Putamen (tissue), 1 donor: Measurements from ENCODE around the gene TP53RK.
A peak's percentile ranks its signal among the peaks of the same experiment; 100 is the strongest.
"Not testable (repeated sequence)": the region's sequence is repeated elsewhere in the genome, so short reads cannot be mapped to it uniquely, and the experiment has no call there.

ENCODE experiments used
- DNase-seq: peaks from one replicate; pipeline ENCODE4 v3.0.0-alpha.2; 2016; ENCODE audit warnings: low spot score

Gene TP53RK

DNA sequence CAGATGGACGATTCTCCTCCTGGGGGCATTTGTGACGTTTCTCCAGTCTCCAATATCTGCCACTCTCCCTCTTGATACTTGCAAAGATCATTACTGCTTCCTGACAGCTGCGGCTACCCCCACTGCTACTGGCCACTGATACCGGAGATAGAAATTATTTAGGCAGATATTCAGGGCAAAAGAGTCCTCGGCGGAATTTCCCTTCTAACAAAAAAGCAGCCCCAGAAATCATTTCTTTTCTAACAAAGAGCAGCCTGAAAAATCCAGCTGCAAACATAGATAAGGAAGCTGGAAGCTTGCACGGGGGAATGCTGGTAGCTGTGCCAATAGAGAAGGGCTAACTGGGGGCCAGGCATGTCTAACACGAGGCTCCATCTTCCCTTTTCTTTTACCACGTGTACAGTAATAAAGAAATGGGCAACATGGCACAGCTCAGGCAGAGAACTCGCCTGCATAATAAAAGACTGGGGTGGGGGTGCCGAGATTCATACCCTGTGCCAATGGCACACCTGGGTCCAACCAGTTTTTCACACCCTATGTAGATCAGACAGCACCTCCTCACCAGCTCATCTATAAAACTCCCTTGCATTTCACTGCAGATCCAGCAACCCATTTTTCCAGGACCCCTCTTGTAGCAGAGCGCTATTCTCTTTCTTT lies 6.1 kb downstream of the TP53RK start:
- no peak for DNase-seq

DNA sequence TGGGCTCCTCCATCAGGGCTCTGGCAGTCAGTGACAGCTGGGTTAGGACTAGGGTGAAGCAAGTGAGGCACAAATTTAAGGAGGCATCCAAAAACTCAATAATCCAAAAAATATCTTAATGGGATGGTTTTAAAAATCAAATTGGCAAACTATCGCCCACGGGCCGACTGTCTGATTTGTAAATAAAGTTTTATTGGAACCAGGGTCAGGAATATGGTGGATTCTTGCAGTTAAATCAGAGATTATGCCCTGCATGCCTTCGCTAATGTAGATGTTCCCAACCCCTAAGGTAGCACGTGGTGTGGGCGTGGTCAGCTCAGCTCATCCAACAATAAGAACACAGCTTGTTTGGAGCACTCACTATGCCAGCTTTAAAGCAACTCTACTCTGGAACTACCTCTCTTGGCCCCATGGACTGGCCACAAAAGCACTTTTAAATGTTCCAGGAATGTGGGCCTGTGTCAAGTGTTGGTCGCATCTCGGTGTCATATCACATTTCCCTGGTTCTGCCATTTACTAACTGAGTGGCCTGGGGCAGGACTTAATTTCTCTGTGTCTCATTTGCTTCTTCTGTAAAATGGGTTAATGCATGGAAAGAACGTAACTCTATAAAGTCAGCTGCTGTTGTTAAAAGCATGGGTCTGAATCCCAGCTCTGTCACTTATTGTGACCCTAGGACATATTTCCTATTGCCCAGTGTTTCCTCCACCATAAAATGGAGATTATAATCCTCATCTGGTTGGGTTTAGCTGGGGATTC lies 7.0 kb downstream of the TP53RK start:
- DNase-seq = no peak

DNA sequence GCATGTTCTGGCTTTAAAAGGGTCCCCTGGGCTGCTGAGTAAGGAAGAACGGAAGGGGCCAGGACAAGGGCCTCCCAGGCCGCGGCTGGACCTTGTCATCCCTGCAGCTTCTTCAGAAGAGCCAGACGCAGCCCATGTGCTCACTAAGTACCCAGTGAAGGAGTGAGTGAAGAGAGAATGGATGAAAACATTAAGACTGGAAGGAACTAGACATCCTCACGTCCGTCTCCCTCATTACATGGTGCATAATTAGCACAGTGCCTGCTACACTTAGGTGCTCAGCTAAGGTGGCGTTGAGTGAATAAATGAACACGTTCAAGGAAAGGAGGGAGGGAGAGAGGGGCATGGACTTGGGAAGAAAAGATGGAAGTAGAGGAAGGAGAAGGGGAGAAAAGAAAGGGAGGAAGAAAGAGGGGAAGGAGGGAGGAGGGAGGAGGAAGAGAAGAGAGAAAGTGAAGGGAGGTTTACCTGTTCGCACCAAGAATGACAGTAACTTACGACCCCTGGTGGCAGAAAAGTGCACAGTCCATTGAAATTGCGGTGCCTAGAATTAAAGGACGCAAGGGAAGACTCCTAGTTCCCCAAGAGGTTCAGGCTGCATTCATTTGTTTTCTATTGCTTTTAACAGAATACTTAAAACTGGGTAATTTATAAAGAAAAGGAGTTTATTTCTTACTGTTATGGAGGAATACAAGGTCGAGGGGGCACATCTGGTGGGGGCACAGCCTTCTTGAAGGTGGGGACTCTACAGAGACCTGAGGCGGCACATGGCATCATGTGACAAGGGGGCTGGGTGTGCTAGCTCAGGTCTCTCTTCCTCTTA lies 8.0 kb downstream of the TP53RK start:
- peak; percentile 65 for DNase-seq

DNA sequence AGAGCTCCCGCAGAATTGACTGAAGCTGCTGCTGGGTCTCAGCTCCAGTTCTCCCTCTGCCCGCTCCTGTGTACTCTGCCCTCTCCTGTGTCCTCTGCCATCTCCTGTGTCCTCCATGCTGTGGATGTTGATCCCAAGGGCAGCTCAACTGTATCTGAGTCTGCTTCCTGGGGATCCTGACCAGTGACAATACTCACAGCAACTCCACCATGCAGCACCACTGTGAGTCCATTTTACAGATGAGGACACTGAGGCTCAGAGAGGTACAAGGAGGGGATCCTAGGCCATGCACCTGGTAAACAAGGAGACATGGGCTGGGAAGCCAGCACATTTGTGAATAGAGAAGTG lies 8.6 kb downstream of the TP53RK start:
- DNase-seq = no peak

DNA sequence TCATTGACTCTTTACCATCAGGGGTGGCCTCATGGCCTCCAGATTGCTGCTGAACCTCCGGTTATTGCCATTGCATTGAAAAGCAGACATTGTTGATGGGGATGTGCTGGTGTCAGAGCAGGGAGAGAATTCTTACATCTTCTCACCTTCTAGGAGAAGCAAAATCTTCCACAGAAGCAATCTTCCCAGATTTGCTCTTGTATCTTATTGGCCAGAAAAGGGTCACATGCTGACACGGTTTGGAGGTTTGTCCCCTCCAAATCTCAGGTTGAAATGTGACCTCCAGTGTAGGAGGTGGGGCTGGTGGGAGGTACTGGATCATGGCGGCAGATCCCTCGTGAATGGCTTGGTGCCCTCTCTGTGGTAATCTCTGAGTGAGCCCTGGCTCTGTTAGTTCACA lies 10.7 kb downstream of the TP53RK start:
- DNase-seq = no peak

DNA sequence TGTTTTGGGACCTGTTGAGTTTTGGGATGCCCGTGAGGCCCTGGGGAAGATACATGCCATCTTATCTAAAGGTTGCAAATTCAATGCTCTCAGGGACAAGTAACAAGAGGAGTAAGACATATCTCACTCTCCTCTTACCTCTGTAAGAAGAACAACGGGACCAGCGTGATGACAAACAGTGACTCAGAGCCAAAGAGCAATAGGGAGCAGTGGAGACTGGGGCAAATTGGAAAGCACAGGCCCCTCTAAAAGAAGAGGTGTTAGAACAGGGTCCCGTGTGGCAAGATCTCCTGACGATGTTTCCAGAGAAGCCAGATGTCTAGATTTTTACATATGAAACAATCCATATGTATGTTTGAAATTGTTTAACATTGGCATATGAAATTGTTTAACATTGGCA lies 11.6 kb downstream of the TP53RK start:
- no peak for DNase-seq

DNA sequence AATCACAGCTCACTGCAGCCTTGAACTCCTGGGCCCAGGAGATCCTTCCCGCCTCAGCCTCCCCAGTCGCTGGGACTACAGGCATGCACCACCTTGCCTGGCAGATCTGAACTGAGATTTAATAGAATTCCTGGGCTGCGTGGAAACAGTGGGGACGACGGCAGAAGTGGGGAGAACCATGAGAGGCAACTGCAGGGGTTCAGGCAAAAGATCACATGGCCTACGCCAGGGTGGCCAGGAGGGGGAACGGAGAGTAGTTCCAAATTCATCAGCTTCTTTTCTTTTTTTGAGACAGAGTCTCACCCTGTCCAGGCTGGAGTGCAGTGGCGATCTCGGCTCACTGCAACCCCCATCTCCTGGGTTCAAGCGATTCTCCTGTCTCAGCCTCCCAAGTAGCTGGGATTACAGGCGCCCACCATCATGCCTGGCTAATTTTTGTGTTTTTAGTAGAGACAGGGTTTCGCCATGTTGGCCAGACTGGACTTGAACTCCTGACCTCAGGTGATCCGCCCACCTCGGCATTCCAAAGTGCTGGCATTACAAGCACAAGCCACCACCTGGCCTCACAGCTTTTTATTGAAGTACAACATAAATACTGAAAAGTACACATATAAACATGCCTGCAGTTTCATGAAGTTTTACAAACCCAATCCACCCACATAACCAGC lies 12.5 kb downstream of the TP53RK start:
- DNase-seq = not testable (repeated sequence)

DNA sequence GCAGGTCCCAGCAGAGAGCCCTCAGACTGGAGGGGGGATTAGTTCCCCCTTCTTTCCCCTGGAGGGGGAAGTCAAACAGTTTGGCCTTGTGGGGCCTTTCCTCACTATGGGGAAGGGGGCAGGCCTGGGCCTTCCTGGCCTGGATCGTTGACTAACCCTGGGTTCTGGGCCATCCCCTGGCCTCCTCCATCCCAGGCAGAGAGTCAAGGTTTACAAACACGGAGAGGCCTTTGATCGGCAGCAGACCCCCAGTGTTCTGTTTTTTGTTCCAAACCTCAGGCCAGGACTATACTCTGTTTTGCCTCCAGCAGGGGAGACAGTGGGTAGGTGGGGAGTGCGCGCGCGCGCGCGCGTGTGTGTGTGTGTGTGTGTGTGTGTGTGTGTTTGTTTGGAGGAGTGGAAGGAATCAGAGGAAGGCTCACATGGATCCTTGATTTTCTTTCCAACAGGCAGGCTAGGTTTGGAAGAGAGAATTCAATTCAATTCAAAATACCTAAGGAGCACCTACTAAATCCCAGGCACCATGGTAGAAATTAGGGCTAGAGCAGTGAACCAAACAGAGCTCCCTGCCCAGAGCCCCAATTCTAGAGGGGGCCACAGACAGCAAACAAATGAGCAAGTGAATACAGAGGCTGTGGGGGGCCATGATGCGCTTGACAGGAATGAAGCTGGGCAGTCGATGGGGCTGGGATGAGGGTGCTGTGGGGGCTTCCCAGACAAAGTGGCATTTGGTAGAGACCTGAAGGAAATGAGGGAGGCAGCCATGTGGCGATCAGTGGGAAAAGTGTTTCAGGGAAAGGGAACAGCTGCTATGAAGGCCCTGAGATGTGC lies 14.8 kb downstream of the TP53RK start:
- DNase-seq = no peak

DNA sequence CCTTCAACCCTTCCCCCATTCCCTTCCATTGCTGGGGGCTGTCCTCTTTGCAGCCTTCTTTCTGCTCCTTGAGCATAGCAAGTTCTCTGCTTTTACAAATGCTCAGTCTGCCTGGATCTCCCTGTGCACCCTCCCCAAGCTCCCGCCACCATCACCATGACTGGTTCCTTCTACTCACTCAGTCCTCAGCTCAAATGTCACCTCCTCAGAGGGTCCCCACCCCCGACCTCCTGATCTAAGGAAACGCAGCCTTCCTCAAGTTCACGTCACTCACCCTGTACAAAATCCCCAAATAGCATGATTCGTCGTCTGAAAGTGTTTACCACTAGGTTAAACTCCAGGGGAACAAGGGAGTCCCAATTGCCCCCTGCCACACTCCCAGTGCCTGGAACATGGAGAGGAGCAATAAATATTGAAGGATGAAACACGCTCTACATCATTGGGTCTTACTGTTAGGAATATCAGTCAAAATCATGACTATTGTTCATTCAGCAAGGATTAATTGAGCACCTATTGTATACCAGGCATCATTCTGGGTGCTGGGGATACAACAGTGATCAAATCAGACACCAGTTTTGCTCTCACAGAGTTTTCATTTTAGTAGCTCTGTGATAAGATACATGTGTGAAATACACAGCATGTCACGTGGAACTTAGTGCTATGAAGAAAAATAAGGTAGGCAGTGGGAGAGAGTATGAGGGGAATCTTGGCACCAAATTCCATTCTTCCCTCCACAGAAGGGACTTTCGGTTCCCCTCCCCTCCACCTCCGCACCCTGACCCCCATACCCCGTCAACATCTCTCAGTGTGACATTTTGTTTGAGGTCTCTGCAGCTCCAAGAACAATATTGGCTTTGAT lies 15.6 kb downstream of the TP53RK start:
- DNase-seq = no peak

DNA sequence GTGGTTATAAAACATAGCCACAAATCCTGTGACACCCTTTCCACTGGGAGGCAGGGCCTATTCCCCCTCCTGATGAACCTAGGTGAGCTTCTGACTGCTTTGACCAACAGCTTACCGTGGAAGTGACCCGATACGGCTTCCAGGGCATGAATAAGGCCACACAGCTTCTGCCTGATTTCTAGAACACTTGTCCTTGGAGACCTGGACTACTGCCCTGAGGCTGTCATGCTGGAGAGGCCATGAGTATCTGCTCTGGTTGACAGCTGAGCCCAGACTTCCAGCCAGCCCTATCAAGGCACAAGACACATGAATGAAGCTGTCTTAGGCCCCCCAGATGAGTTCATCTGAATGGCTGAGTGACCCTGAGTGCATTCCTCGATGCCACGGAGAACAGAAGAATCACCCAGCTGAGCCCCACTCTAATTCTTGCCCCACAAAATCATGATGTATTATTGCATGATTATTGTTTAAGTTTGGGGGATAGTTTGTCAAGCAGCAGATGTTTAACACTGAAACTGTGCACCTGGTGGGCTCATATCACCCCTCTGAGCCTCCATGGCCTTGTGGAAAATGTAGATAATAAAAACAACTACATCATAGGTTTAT lies 16.6 kb downstream of the TP53RK start:
- no peak for DNase-seq

DNA sequence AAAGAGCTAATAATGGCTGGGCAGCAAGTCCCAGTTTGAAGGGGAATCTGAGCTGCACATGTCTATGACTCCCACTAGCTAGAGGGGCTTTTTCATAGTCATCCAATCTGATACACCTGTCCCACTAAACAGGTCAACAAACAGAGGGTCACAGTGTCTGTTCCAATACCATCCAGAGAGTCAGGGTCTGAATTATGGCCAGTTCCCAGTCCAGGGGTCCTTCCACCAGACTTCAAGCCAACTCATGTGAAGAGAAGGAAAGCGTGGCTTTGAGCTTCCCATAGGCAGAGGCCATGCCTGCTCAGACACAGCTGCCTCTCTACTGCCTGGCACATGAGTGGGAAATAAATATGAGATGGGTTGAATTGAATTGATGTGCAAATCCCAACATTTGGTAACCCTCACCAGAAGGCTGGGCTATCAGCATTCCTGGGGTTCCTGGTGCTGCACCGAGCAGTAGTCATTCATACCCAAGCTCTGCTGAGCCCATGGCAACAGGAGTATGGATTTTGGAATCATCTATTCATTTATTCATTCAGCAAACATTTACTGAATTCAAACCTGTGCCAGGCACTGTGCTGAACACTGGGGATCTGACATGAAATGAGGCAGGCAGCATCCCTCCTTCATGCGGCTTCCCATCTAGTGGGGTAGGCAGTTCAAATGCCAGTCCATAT lies 17.2 kb downstream of the TP53RK start:
- DNase-seq = no peak

DNA sequence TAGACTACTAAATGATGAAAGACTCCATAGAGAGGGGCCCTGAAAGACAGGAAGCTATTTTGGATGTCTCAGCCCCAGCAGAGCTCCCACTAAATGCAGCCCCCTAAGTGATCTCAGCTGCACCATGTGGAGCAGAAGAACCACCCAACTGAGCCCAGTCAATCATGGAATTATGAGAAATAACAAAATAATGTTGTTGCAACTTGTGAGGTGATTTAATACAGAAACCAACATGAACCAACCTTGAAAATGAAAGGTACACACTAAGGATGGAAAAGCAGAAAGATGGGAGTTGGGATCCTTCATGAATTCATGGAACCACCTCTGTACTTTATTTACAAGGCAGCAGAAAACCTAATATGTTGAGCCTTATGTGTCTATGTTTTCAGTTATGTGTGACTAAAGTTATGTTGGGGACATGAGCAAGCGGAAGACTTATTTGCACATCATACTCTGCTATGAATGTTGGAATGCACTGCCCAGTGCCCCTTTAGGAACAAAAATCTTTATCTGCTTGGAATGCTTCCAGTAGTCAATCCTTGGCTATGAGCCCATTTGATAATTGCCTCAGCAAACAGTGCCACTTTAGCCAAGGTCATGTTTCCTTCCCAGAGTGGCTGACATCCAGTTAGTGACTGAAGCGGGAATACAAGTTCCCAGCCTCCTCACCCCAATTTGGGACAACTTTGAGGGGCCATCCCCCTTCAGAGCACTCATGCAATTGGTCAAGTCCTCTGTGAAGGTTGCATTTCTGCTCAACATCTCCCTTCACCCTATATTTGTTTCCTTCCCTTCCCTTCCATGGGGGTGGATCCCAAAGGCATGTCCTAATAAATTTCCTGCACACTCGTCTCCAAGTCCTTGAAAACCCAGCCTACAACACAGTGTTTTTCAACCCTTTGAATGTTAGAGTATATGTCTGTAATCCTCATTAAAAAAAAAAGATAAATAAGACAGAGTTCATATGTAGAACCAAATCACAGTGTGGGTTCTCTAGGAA lies 18.4 kb downstream of the TP53RK start:
- no peak for DNase-seq

DNA sequence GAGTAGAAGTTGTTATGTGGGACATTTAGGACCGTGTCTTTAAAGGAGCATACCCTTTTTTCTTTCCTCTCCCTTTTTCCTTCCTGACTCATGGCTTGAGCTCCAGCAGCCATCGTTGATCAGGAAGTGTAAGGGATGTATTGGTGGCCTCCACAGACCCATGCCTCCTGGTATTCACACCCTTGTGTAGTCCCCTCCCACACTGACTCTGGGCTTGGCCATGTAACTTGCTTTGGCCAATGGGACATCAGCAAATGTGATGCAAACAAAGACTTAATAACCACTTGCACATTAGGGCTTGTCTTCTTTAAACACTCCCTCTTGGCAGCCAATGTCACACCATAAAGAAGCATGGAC lies 19.0 kb downstream of the TP53RK start:
- DNase-seq = no peak

DNA sequence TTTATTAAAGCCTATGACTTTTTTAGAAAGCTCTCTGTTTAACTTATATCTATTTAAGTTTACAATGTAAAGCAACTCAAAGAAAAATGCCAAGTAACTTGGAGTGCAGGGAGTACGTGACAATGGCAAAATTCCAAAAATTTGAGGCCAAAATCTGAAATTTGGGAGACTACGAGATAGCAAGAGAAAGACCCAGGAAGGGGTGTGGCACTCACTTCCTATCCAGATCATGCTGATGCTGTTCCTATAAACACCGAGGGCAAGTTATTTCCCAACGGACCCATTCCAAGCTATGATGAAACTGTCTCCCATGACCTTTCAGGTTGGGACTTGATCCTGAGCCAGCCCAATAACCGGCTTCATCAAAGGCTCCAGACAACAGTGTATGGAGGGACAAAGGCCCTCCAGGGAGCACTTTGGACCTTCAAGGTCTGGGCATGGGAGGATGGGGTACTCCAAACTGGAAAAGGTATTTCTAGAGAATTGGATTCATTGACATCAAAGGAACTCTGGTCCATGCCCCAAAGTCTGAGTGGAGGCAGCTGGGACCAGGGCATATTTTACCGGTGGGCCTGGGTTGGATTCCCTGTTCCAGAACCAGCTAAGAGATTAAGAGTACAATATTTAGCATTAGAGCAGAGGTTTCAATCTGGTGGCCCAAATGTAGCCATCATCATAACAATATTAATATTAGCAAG lies 22.3 kb downstream of the TP53RK start:
- DNase-seq = no peak

DNA sequence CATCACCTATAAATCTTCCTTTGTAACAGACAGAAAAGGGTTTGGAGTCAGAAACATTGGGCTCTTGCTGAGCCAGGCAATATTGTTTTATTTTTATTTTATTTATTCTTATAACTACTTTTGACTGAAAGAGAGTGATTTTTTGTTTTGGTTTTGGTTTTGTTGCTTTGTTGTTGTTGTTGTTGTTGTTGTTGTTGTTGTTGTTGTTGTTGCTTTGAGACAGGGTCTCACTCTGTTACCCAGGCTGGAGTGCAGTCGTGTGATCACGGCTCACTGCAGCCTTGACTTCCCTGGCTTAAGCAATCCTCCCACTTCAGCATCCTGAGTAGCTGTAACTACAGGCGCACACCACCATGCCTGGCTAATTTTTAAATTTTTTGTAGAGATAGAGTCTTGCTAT lies 22.9 kb downstream of the TP53RK start:
- DNase-seq = no peak

DNA sequence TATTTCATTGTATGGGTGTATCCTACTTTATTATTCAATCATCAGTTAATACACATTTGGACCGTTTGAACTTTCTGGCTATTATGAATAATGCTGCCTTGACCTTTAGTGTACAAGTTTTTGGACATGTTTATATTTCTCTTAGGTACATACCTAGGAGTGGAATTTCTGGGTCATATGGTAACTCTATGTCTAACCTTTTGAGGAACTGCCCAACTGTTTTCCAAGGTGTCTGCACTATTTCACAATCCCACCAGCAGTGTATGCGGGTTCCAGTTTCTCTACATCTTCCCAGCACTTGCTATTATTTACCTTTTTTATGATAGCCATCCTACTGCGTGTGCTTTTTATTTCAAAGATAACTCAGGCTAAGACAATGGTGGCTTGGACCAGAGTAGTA lies 23.6 kb downstream of the TP53RK start:
- no peak for DNase-seq

DNA sequence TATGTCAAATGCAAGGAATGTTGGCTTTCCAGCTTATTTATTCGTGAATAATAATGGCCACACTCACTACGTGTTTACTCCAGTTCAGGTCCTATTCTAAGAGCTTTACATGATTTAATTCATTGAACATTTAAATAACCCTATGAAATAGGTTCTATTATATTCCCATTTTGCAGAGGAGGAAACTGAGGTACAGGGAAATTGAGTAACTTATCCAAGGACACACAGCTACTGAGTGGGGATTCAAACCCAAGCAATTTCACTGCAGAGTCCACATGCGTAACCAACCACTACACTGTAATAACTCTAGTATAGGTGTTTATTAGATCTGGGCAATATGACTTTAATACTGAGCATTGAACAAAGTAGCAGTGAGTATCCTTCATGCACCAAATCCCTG lies 25.7 kb downstream of the TP53RK start:
- no peak for DNase-seq

DNA sequence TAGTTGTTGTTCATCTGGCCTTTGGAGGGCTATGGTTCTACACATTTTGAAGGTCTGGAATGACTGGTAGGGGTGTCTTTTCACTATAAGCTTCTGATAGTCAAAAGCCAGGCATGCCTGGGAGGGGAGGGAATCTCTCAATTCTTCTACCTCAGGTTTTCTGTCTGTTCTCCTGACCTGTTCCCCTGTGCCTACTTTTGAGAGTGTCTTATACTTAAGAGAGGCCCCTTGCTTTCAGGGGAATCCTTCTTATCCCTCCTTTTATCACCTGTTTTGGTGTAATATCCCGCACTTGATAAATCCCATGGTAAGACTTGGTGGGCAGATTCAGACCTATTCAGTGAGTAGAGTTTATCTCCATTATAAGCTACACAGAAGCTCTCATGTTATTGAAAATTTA lies 27.6 kb downstream of the TP53RK start:
- no peak for DNase-seq
